ENCODE measurements around the gene GIGYF2. TPM values are rescaled to one million over a fixed set of nuclear protein-coding genes. Genes with fewer than 3 reads are reported as not detected.
A peak's percentile ranks its signal among the peaks of the same experiment; 100 is the strongest.

The GIGYF2 gene
- total RNA-seq, 4 donors from 2014 or later, result 66.0 to 106 (median 86.4) TPM

- 77 to 85% methylated on average over 5 of the region's 5 CpGs for WGBS, 2 donors
- Histone ChIP-seq H3K27me3 (no peaks in the 10 kb centered on the region), H3K4me3 (no peak overlapping the region), H3K9me3 (no peaks in the 10 kb centered on the region), H3K27ac (no peak overlapping the region), H3K36me3 (peaks cover 0 to 50% (median 10%) of the 10 kb centered on the region in 3 donors), H3K4me1 (no peaks in the 10 kb centered on the region)
- no peak for DNase-seq (ENCODE audit: low spot score in 2 of 2)
- TF ChIP-seq CTCF (IDR thresholded peaks at IDR 0.05) (no peak), EP300 (IDR thresholded peaks at IDR 0.05) (no peak), POLR2A (IDR thresholded peaks at IDR 0.05) (no peak)
These were observed 164.2 kb downstream of the GIGYF2 start for GRCh38 chr2:232861353-232861752.

- H3K4me3 ChIP-seq, result no peak overlapping the region
- no peak for DNase-seq (ENCODE audit: low spot score in 2 of 2)
- 96 to 97% methylated on average over 2 of the region's 2 CpGs for WGBS, 2 donors
- no peak overlapping the region for H3K27ac ChIP-seq
- no peaks in the 10 kb centered on the region for H3K4me1 ChIP-seq
- no peaks in the 10 kb centered on the region for H3K9me3 ChIP-seq
- no peaks in the 10 kb centered on the region for H3K27me3 ChIP-seq
- peaks cover 0 to 24% (median 0%) of the 10 kb centered on the region in 3 donors for H3K36me3 ChIP-seq
- TF ChIP-seq CTCF (IDR thresholded peaks at IDR 0.05), result no peak
- TF ChIP-seq POLR2A (IDR thresholded peaks at IDR 0.05), result no peak
- no peak for TF ChIP-seq EP300 (IDR thresholded peaks at IDR 0.05)
These were observed 166.9 kb downstream of the GIGYF2 start for GRCh38 chr2:232863996-232864395.

- TF ChIP-seq EP300 (IDR thresholded peaks at IDR 0.05) (no peak), POLR2A (IDR thresholded peaks at IDR 0.05) (no peak), CTCF (IDR thresholded peaks at IDR 0.05) (no peak)
- 88 to 97% methylated on average over 1 of the region's 1 CpG for WGBS, 2 donors
- H3K36me3 ChIP-seq, result peaks cover 0 to 15% (median 0%) of the 10 kb centered on the region in 3 donors
These were observed 168.0 kb downstream of the GIGYF2 start for GRCh38 chr2:232865165-232865564.

GRCh38 chr2:232866104-232866503 lies 169.0 kb downstream of the GIGYF2 start:
- TF ChIP-seq CTCF (IDR thresholded peaks at IDR 0.05) (no peak), EP300 (IDR thresholded peaks at IDR 0.05) (no peak), POLR2A (IDR thresholded peaks at IDR 0.05) (no peak)
- Histone ChIP-seq H3K27me3 (no peaks in the 10 kb centered on the region), H3K4me3 (no peak overlapping the region), H3K4me1 (peaks cover 0 to 7% (median 0%) of the 10 kb centered on the region in 4 donors), H3K36me3 (peaks cover 0 to 8% (median 0%) of the 10 kb centered on the region in 3 donors), H3K9me3 (no peaks in the 10 kb centered on the region), H3K27ac (no peak overlapping the region)
- 78 to 90% methylated on average over 4 of the region's 4 CpGs for WGBS, 2 donors
- DNase-seq (ENCODE audit: low spot score in 2 of 2), result no peak

More at GRCh38 chr2:232865165-232865564, 168.0 kb downstream of the GIGYF2 start:
- no peak for DNase-seq (ENCODE audit: low spot score in 2 of 2)
- Histone ChIP-seq H3K4me1 (no peaks in the 10 kb centered on the region), H3K27me3 (no peaks in the 10 kb centered on the region), H3K4me3 (no peak overlapping the region), H3K27ac (no peak overlapping the region), H3K9me3 (no peaks in the 10 kb centered on the region)

- 74 to 78% methylated on average over 15 of the region's 15 CpGs for WGBS, 2 donors
- peak overlapping the region in 1 of 4 donors; percentile 89 for H3K27ac ChIP-seq
- H3K9me3 ChIP-seq, result no peaks in the 10 kb centered on the region
- H3K4me3 ChIP-seq, result no peak overlapping the region
- no peaks in the 10 kb centered on the region for H3K36me3 ChIP-seq
- peaks cover 0 to 39% (median 25%) of the 10 kb centered on the region in 4 donors for H3K4me1 ChIP-seq
- DNase-seq (ENCODE audit: low spot score in 2 of 2), result no peak
- no peaks in the 10 kb centered on the region for H3K27me3 ChIP-seq
- TF ChIP-seq POLR2A (IDR thresholded peaks at IDR 0.05) (no peak), CTCF (IDR thresholded peaks at IDR 0.05) (no peak), EP300 (IDR thresholded peaks at IDR 0.05) (no peak)
These were observed 172.2 kb downstream of the GIGYF2 start for GRCh38 chr2:232869138-232870017.
